ENCODE data around the gene PPARD. TPM values are rescaled to one million over a fixed set of nuclear protein-coding genes. Genes with fewer than 3 reads are reported as not detected.

PPARD gene
- total and polyA plus RNA-seq, 7 experiments from 2014 or later, result 7.3 to 47.1 (median 30.0) TPM

DNA sequence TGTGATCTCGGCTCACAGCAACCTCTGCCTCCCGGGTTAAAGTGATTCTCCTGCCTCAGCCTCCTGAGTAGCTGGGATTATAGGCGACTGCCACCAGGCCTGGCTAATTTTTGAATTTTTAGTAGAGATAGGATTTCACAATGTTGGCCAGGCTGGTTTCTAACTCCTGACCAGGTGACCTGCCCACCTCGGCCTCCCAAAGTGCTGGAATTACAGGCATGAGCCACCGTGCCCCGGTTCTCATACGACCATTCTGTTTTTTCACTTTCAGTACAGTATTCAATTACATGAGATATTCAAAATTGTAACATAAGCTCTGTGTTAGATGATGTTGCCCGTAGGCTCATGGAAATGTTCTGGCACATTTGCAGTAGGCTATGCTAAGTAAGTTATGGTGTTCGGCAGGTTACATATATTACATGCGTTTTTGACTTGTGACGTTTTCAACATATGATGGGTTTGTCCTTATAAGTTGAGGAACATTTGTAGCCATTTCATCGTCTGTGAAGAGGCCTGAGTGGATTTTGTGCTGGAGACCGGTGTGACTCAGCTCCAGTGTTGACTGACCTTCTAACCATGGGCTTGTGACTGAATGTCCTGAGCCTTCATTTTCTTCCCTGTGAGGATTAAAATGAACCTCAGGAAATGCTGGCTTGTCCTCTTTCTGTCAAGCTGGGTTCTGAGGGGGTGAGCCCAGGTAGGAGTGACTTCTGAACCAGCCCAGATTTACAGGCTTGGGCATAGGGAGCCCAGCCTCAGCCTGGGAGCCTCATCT lies 12.2 kb downstream of the PPARD start:
- Mint-ChIP-seq H3K4me1 (peaks cover 30 to 87% (median 69%) of the 10 kb centered on the region in 7 donors), H3K27me3 (no peaks in the 10 kb centered on the region), H3K36me3 (peaks cover 21 to 60% (median 51%) of the 10 kb centered on the region in 5 donors), H3K27ac (peak overlapping the region in 4 of 9 donors; percentile 21 to 67 (median 34)), H3K9me3 (no peaks in the 10 kb centered on the region), H3K4me3 (no peak overlapping the region)
- CTCF ChIA-PET, result interaction anchor here (1.4 kb wide), 1 partner anchor 96 kb away, joined by 3 read pairs; no protein-coding TSS in a partner anchor
- intact Hi-C loops (cut with micrococcal nuclease), result loop anchor here in 1 of 2 donors (5.0 kb wide), 1 partner anchor 38 kb away; no protein-coding TSS in a partner anchor
- Histone ChIP-seq H3K36me3 (ENCODE audit: control insufficient read depth in 2 of 3, insufficient read depth in 3 of 3, low read length in 3 of 3) (peaks cover 10 to 56% (median 17%) of the 10 kb centered on the region in 3 experiments), H3K4me1 (ENCODE audit: control insufficient read depth in 2 of 2, insufficient read depth in 2 of 2, low read length in 2 of 2) (peaks cover 0 to 14% of the 10 kb centered on the region in 2 donors), H3K9me3 (ENCODE audit: control insufficient read depth in 2 of 3, low read length in 3 of 3) (no peaks in the 10 kb centered on the region), H3K27me3 (ENCODE audit: control insufficient read depth in 2 of 2, insufficient read depth in 2 of 2, low read length in 2 of 2) (no peaks in the 10 kb centered on the region), H3K27ac (ENCODE audit: low read depth, low read length) (no peak overlapping the region), H3K4me3 (ENCODE audit: low read length) (no peak overlapping the region)
- ATAC-seq (no peak), DNase-seq (no peak)
- POLR2A ChIA-PET, result interaction anchor here (0.6 to 1.4 kb wide), 3 partner anchors 14 to 123 kb away, joined by 3 read pairs; no protein-coding TSS in a partner anchor

DNA sequence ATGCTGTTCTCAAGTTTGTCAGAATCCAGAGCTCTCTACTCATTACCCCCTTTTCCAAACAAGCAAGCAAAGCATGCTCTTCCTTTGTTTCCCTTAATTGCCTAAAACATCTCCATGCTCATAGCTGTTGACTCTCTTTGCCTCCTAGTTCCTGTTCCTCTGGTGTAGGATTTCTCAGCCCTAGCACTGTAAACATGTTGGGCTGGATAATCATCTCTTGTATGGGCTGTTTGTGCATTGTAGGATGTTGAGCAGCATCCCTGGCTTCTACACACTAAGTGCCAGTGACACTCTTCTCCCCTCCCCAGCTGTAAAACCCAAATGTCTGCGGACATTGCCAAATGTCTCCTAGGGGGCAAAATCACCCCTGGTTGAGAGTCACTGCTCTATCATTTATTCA lies 14.0 kb downstream of the PPARD start:
- H3K4me3 ChIP-seq (ENCODE audit: low read length), result no peak overlapping the region
- Mint-ChIP-seq H3K27ac (peak overlapping the region in 7 of 9 donors; percentile 3 to 70 (median 28)), H3K27me3 (no peaks in the 10 kb centered on the region), H3K4me1 (peaks cover 27 to 87% (median 70%) of the 10 kb centered on the region in 7 donors), H3K36me3 (peaks cover 21 to 59% (median 47%) of the 10 kb centered on the region in 5 donors), H3K9me3 (no peaks in the 10 kb centered on the region), H3K4me3 (peak overlapping the region in 3 of 10 donors; percentile 2 to 39 (median 4))
- intact Hi-C loops (cut with micrococcal nuclease), result loop anchor here in 1 of 2 donors (5.0 kb wide), 1 partner anchor 36 kb away; no protein-coding TSS in a partner anchor
- peaks cover 10 to 62% (median 17%) of the 10 kb centered on the region in 3 experiments for H3K36me3 ChIP-seq (ENCODE audit: control insufficient read depth in 2 of 3, insufficient read depth in 3 of 3, low read length in 3 of 3)
- no peak for DNase-seq
- H3K27ac ChIP-seq (ENCODE audit: low read depth, low read length), result no peak overlapping the region
- no peaks in the 10 kb centered on the region for H3K9me3 ChIP-seq (ENCODE audit: control insufficient read depth in 2 of 3, low read length in 3 of 3)
- peaks cover 0 to 18% of the 10 kb centered on the region in 2 donors for H3K4me1 ChIP-seq (ENCODE audit: control insufficient read depth in 2 of 2, insufficient read depth in 2 of 2, low read length in 2 of 2)
- POLR2A ChIA-PET, result interaction anchor here (0.8 to 1.6 kb wide), 3 partner anchors 12 to 362 kb away, joined by 3 to 6 read pairs (median 4); no protein-coding TSS in a partner anchor
- CTCF ChIA-PET, result interaction anchor here (0.6 to 1.5 kb wide), 4 partner anchors 23 to 94 kb away, joined by 3 to 5 read pairs (median 3); no protein-coding TSS in a partner anchor
- no peak for ATAC-seq
- H3K27me3 ChIP-seq (ENCODE audit: control insufficient read depth in 2 of 2, insufficient read depth in 2 of 2, low read length in 2 of 2), result no peaks in the 10 kb centered on the region

DNA sequence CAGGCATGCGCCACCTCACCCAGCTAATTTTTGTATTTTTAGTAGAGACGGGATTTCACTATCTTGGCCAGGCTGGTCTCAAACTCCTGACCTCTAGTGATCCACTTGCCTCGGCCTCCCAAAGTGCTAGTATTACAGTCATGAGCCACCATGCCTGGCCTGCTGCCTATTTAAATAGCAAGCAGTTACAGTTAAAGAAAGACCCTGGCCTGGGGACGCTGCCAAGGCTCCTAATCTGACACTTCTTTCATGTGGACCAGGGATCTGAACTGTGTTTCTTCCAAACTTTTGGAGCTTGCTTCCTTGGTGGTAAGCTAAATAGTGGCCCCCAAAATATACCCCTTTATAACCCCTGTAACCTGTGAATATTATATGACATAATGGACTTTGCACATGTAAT lies 15.3 kb downstream of the PPARD start:
- Mint-ChIP-seq H3K27ac (peak overlapping the region in 3 of 9 donors; percentile 35 to 51 (median 44)), H3K4me1 (peaks cover 29 to 87% (median 72%) of the 10 kb centered on the region in 7 donors)
- CTCF ChIA-PET, result interaction anchor here (1.2 to 1.5 kb wide), 2 partner anchors 16 to 30 kb away, joined by 3 to 5 read pairs; partner anchors contain the start of gene PPARD

DNA sequence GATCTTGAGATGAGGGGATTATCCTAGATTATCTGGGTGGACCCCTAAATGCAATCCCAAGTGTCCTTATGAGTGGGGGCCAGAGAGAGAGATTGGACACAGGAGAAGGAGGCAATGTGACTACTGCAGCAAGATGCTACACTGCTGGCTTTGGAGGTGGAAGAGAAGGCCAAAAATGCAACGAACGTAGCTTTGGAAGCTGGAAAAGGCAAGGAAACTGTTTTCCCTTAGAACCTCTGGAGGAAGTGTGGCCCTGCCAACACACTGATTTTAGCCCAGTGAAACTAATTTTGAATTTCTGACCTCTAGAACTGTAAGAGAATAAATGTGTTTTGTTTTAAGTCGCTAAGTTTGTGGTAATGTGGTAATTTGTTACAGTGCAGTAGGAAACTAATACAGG lies 15.7 kb downstream of the PPARD start:
- Mint-ChIP-seq H3K27me3 (no peaks in the 10 kb centered on the region), H3K27ac (peak overlapping the region in 7 of 9 donors; percentile 29 to 87 (median 44)), H3K4me3 (peak overlapping the region in 3 of 10 donors; percentile 4 to 26 (median 18)), H3K9me3 (no peaks in the 10 kb centered on the region), H3K36me3 (peaks cover 14 to 48% (median 36%) of the 10 kb centered on the region in 5 donors), H3K4me1 (peaks cover 31 to 87% (median 72%) of the 10 kb centered on the region in 7 donors)
- Histone ChIP-seq H3K36me3 (ENCODE audit: control insufficient read depth in 2 of 3, insufficient read depth in 3 of 3, low read length in 3 of 3) (peaks cover 7 to 61% (median 13%) of the 10 kb centered on the region in 3 experiments), H3K4me1 (ENCODE audit: control insufficient read depth in 2 of 2, insufficient read depth in 2 of 2, low read length in 2 of 2) (peaks cover 0 to 21% of the 10 kb centered on the region in 2 donors), H3K4me3 (ENCODE audit: low read length) (no peak overlapping the region), H3K27me3 (ENCODE audit: control insufficient read depth in 2 of 2, insufficient read depth in 2 of 2, low read length in 2 of 2) (no peaks in the 10 kb centered on the region), H3K27ac (ENCODE audit: low read depth, low read length) (no peak overlapping the region), H3K9me3 (ENCODE audit: control insufficient read depth in 2 of 3, low read length in 3 of 3) (no peaks in the 10 kb centered on the region)
- CTCF ChIA-PET, result interaction anchor here (1.2 kb wide), 1 partner anchor 16 kb away, joined by 5 read pairs; the partner anchor contains the start of gene PPARD
- POLR2A ChIA-PET, result interaction anchor here (1.0 kb wide), 1 partner anchor 9 kb away, joined by 3 read pairs; no protein-coding TSS in a partner anchor
- DNase-seq (no peak), ATAC-seq (no peak)
- intact Hi-C loops (cut with micrococcal nuclease), result loop anchor here in 1 of 2 donors (5.0 kb wide), 1 partner anchor 34 kb away; no protein-coding TSS in a partner anchor

More for the DNA sequence above, 15.3 kb downstream of the PPARD start:
- H3K36me3 ChIP-seq (ENCODE audit: control insufficient read depth in 2 of 3, insufficient read depth in 3 of 3, low read length in 3 of 3), result peaks cover 10 to 63% (median 13%) of the 10 kb centered on the region in 3 experiments
- H3K27ac ChIP-seq (ENCODE audit: low read depth, low read length), result no peak overlapping the region
- no peak for ATAC-seq
- no peak overlapping the region for H3K4me3 ChIP-seq (ENCODE audit: low read length)
- no peak for DNase-seq
- H3K36me3 Mint-ChIP-seq, result peaks cover 18 to 52% (median 39%) of the 10 kb centered on the region in 5 donors
- H3K4me1 ChIP-seq (ENCODE audit: control insufficient read depth in 2 of 2, insufficient read depth in 2 of 2, low read length in 2 of 2), result peaks cover 0 to 18% of the 10 kb centered on the region in 2 donors
- no peaks in the 10 kb centered on the region for H3K9me3 ChIP-seq (ENCODE audit: control insufficient read depth in 2 of 3, low read length in 3 of 3)
- no peaks in the 10 kb centered on the region for H3K9me3 Mint-ChIP-seq
- POLR2A ChIA-PET, result interaction anchor here (0.8 to 1.0 kb wide), 2 partner anchors 9 to 11 kb away, joined by 3 read pairs; no protein-coding TSS in a partner anchor
- no peaks in the 10 kb centered on the region for H3K27me3 Mint-ChIP-seq
- intact Hi-C loops (cut with micrococcal nuclease), result loop anchor here in 1 of 2 donors (5.0 kb wide), 1 partner anchor 35 kb away; no protein-coding TSS in a partner anchor
- H3K4me3 Mint-ChIP-seq, result peak overlapping the region in 1 of 10 donors; percentile 26
- no peaks in the 10 kb centered on the region for H3K27me3 ChIP-seq (ENCODE audit: control insufficient read depth in 2 of 2, insufficient read depth in 2 of 2, low read length in 2 of 2)

DNA sequence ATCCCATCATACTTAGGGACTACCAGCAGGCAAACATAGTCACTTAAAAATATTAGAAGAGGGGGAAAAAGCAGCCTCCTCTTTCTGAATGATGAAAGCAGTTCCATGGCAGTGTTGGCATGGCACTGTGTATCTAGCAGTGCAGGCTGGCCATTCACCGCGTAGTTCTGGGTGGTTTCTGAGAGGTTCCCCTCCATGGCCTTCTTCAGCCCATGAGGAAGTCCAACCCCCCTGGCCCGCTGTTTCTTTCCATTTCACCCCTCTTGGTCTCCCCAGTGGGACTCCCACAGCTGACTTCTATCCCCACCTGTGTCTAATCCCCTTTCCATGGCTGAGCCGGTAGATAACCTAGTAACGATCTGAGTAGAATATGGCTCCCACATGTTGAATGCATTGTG lies 17.0 kb downstream of the PPARD start:
- intact Hi-C loops (cut with micrococcal nuclease), result loop anchor here in 1 of 2 donors (5.0 kb wide), 1 partner anchor 33 kb away; no protein-coding TSS in a partner anchor
- POLR2A ChIA-PET, result interaction anchor here (1.2 kb wide), 1 partner anchor 11 kb away, joined by 3 read pairs; no protein-coding TSS in a partner anchor
- H3K9me3 ChIP-seq (ENCODE audit: control insufficient read depth in 2 of 3, low read length in 3 of 3), result no peaks in the 10 kb centered on the region
- H3K27me3 ChIP-seq (ENCODE audit: control insufficient read depth in 2 of 2, insufficient read depth in 2 of 2, low read length in 2 of 2), result no peaks in the 10 kb centered on the region
- Mint-ChIP-seq H3K4me1 (peaks cover 31 to 89% (median 74%) of the 10 kb centered on the region in 7 donors), H3K4me3 (no peak overlapping the region), H3K27me3 (no peaks in the 10 kb centered on the region), H3K27ac (peak overlapping the region in 4 of 9 donors; percentile 60 to 87 (median 66)), H3K9me3 (no peaks in the 10 kb centered on the region), H3K36me3 (peaks cover 14 to 46% (median 31%) of the 10 kb centered on the region in 5 donors)
- no peak overlapping the region for H3K27ac ChIP-seq (ENCODE audit: low read depth, low read length)
- no peak overlapping the region for H3K4me3 ChIP-seq (ENCODE audit: low read length)
- H3K36me3 ChIP-seq (ENCODE audit: control insufficient read depth in 2 of 3, insufficient read depth in 3 of 3, low read length in 3 of 3), result peaks cover 3 to 51% (median 13%) of the 10 kb centered on the region in 3 experiments
- DNase-seq (no peak), ATAC-seq (no peak)
- H3K4me1 ChIP-seq (ENCODE audit: control insufficient read depth in 2 of 2, insufficient read depth in 2 of 2, low read length in 2 of 2), result peaks cover 0 to 21% of the 10 kb centered on the region in 2 donors
- CTCF ChIA-PET, result no interaction called here
